Muscle of arm (tissue), 12 donors: Measurements from ENCODE around the gene COLGALT1. TPM values are rescaled to one million over a fixed set of nuclear protein-coding genes. Genes with fewer than 3 reads are reported as not detected.
"Not testable (repeated sequence)": the region's sequence is repeated elsewhere in the genome, so short reads cannot be mapped to it uniquely, and the experiment has no call there.

Experiments
- DNase-seq: peaks from one replicate; pipeline ENCODE4 v3.0.0-alpha.2; 2013
- polyA plus RNA-seq, 12 donors: library from polyadenylated mRNA; unstranded; fragments of 120-200 nt; gene quantifications; one replicate each; pipeline ENCODE4 v1.2.1, GENCODE V29; 2013; ENCODE audit not compliant: insufficient read length in 12 of 12

The COLGALT1 gene
- polyA plus RNA-seq, 12 donors = 58.0 to 146 (median 70.3) TPM

DNA sequence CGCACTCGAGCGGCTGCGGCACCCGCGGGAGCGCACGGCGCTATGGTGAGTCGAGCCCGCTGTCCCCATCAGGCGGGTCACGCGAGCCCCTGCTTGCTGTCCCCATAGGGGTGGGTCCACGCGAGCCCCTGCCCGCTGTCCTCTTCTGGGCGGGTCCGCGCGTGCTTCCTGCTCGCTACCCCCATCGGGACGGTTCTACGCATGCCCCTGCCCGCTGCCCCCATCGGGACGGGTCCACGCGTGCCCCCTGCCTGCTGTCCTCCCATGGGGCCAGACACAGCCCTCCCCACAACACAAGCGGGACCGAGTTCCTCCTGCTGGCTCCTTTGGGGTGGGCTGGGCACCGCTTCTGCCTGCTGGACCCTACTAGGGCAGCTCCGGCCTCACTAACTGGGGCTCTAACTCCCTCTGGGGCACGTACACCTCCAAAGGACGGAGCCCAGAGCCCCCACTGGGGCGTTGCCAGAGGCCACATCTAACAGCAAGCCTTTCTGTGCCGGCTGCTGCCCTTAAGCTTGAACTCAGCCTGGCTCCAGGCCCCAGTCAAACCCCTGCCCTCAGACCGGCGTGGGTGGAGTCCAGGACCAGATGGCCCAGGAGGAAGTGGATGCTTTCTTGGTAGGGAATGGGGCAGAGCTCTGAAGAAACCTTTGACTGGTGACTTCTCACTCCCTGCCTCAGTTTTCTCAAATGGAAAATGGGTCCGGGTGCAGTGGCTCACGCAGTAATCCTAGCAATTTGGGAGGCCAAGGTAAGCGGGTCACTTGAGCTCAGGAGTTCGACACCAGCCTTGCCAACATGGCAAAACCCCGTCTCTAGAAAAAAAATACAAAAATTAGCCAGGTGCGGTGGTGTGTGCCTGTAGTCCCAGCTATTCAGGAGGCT lies 722 bp downstream of the COLGALT1 start:
- DNase-seq = peak; percentile 40

GRCh38 chr19:17556995-17557394 lies 1.5 kb downstream of the COLGALT1 start:
- DNase-seq = no peak

- DNase-seq = no peak
These were observed 2.0 kb downstream of the COLGALT1 start for GRCh38 chr19:17557466-17557865.

GRCh38 chr19:17560205-17560595 lies 4.8 kb downstream of the COLGALT1 start:
- DNase-seq = no peak

- DNase-seq = no peak
These were observed 6.6 kb downstream of the COLGALT1 start for GRCh38 chr19:17562097-17562496.

GRCh38 chr19:17562561-17562960 lies 7.1 kb downstream of the COLGALT1 start:
- DNase-seq = no peak

DNA sequence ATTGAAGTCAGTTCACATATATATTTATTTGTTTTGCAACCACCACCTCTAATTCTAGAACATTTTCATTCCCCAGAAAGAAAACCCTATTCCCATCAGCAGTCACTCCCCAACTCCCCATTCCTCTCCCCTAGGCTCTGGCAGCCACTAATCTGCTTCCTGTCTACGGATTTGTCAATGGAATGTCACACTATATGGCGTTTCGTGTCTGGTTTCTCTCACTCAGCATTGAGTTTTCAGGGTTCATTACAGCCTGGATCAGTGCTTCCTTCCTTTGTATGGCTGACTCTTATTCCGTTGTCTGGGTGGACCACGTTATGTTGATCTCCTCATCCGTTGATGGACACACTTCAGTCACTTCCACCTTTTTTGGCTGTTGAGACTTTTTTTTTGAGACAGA lies 9.3 kb downstream of the COLGALT1 start:
- DNase-seq = no peak

DNA sequence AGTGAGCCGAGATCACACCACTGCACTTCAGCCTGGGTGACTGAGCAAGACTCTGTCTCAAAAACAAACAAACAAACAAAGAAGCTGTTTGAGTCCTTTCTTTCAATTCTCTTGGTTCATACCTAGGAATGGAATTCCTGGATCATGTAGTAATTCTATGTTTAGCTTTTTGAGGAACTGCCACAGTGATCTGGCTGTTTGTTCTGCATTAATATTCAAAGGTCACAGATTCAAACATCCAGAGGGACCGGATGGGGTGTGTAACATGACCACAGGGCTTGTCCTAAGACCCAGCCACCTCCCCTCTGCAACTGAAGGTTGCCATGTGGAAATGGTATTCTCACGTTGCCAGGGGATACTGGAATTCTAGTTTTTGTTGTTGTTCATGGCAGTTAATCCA lies 10.2 kb downstream of the COLGALT1 start:
- DNase-seq = no peak

GRCh38 chr19:17567940-17568339 lies 12.5 kb downstream of the COLGALT1 start:
- no peak for DNase-seq

DNA sequence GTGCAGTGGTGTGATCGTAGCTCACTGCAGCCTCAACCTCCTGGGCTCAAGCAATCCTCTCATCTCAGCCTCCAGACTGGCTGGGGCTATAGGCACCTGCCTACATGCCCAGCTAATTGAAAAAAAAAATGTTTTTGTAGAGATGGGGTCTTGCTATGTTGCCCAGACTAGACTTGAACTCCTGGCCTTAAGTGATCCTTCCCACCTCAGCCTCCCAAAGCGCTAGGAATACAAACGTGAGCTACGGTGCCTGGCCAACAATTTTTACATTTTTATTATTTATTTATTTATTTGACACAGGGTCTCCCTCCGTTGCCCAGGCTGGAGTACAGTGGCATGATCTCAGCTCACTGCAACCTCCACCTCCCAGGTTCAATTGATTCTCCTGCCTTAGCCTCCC lies 14.8 kb downstream of the COLGALT1 start:
- not testable (repeated sequence) for DNase-seq

DNA sequence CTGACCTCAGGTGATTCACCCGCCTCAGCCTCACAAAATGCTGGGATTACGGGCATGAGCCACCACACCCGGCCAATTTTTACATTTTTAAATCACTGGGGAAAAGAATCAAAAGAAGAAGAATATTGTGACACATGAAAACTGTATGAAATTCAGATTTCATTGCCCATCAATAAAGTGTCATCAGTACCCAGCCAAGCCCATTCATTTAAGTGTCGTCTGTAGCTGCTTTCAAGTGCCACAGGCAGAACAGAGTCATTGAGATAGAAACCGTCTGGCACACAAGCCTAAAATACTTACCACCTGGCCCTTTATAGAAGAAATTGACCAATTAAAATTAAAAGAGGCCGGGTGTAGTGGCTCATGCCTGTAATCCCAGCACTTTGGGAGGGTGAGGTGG lies 15.3 kb downstream of the COLGALT1 start:
- no peak for DNase-seq

DNA sequence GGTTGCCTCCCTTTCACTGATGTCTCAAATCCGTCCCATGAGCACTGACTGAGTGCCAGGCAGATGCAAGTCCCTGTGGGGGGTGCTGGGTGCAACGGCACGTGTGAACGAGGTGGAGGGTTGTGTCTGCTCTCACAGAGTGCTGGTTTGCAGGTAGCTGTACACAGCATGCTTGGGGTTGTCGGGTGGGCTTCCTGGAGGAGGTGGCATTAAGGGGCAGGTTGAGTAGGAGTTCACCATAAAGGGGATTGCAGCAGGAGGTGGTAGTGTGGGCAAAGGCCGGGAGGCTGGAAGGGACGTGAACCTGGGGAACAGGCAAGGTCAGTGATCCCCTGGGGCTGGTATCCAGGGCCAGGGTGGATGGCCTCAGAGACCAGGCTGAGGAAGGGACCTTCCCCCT lies 17.2 kb downstream of the COLGALT1 start:
- DNase-seq = no peak

GRCh38 chr19:17575871-17576757 lies 20.7 kb downstream of the COLGALT1 start:
- DNase-seq = no peak

DNA sequence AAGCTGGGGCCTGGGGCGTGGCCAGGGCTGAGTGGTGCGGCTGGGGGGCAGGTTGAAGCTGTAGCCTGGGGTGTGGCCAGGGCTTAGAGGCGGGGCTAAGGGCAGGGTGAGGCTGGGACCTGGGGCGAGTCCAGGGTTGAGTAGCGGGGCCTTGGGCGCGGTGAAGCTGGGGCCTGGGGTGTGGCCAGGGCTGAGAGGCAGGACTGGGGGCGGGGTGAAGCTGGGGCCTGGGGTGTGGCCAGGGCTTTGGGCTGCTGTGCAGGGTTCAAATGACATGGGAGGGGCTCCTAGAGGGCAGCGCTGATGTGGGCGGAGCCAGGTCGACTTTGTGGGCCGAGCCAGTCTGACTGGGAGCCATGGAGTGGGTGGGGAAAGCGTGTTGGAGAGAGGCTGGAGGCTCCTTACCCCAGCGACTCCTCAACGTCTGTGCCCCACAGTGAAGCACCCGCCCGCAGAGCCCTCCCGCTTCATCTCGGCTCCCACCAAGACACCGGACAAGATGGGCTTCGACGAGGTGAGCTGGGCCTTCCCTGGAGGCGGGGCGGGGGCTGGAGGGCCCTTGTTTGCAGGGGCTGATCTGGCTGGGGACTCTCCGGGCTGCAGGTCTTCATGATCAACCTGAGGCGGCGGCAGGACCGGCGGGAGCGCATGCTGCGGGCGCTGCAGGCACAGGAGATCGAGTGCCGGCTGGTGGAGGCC lies 21.5 kb downstream of the COLGALT1 start:
- DNase-seq = peak; percentile 22

DNA sequence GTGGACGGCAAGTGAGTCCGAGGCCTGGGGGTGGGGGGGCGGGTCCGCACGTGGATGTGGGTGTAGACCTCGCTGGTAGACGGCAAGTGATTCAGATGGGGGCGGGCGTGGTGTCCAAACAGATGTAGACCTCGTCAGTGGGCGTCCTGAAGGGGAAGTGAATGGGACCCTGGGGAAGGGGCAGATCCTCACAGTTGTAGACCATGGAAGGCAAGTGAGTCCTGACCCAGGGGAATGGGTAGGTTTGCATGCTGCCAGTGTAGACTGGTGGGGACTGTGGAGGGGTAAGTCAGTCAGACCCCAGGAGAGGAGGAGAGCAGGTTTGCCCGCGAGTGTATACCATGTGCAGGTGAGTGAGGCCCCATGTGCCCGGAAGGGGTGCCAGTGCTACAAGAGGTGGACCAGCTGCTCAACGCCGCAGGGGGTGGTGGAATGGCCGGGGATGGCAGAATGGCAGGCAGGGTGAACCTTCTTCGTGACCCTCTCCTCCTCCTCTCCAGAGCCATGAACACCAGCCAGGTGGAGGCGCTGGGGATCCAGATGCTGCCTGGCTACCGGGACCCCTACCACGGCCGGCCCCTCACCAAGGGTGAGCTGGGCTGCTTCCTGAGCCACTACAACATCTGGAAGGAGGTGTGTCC lies 22.1 kb downstream of the COLGALT1 start:
- no peak for DNase-seq

GRCh38 chr19:17579661-17580244 lies 24.3 kb downstream of the COLGALT1 start:
- peak; percentile 40 for DNase-seq

DNA sequence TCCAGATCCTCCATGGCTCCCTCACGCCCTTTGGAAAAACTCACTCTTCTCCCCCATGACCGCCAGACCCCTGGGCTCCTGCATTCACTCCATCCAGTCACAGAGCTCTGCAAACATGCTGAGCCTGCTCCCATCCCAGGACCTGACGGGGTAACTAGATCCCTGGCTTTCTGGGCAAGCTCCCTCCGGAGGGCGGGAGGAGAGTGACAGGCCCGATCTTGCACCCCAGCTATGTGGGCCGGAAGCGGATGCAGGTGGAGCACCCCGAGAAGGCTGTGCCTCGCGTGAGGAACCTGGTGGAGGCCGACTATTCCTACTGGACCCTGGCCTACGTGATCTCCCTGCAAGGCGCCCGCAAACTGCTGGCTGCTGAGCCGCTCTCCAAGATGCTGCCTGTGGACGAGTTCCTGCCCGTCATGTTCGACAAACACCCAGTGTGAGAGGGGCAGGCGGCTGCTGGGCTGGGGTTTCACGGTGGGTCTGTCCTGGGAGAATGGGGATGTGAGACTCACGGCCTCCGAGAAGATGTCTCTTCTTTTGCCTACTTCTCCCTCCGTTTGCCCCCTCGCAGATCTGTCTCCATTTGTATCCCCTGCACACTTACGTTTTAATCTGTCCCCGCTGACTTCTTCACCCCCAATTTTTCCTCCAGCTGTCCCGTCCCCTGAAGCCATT lies 25.2 kb downstream of the COLGALT1 start:
- no peak for DNase-seq

DNA sequence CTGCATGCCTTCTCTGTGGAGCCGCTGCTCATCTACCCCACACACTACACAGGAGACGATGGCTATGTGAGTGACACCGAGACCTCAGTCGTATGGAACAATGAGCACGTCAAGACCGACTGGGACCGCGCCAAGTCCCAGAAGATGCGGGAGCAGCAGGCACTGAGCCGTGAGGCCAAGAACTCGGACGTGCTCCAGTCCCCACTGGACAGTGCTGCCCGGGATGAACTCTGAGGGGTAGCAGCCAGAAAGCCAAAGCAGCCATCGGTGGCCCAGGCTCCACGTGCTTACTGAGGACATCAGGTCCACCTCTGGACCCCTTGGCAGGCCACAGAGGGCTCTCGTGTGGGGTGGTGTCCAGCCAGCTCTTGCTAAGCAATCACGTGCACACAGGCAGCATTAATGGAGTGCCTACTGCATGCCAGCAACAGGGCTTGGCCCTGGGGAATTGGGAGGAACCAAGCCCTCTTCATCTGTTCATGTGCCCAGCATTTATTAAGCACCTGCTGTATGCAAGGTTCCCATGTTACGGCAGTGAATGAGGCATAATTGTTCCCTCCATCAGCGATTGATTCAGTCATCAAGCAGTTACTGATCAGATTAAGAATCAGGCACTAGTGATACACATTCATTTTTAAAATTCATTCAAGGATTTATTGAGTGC lies 25.9 kb downstream of the COLGALT1 start:
- DNase-seq = no peak

DNA sequence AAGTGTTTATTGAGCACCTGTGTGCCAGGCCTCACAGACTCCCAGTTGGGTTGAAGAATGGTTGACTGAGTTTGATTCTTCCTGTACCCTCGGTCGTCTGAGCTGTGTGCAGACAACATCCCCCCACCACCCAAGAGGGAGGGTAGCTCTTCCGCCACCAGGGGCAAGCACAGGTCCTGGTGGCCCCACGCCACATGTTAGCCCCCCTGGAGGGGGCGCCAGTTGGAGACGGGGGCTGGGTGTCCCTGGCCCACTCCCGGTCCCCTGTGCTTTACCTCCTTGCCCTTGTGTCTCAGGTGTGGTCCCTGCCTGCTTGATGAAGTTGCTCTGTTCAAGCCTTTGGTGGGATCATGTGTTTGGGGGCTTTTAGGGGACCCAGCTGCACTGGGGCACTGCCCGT lies 27.2 kb downstream of the COLGALT1 start:
- DNase-seq = no peak

GRCh38 chr19:17584132-17584531 lies 28.7 kb downstream of the COLGALT1 start:
- no peak for DNase-seq
